ENCODE measurements around the gene MRPL36.

DNA sequence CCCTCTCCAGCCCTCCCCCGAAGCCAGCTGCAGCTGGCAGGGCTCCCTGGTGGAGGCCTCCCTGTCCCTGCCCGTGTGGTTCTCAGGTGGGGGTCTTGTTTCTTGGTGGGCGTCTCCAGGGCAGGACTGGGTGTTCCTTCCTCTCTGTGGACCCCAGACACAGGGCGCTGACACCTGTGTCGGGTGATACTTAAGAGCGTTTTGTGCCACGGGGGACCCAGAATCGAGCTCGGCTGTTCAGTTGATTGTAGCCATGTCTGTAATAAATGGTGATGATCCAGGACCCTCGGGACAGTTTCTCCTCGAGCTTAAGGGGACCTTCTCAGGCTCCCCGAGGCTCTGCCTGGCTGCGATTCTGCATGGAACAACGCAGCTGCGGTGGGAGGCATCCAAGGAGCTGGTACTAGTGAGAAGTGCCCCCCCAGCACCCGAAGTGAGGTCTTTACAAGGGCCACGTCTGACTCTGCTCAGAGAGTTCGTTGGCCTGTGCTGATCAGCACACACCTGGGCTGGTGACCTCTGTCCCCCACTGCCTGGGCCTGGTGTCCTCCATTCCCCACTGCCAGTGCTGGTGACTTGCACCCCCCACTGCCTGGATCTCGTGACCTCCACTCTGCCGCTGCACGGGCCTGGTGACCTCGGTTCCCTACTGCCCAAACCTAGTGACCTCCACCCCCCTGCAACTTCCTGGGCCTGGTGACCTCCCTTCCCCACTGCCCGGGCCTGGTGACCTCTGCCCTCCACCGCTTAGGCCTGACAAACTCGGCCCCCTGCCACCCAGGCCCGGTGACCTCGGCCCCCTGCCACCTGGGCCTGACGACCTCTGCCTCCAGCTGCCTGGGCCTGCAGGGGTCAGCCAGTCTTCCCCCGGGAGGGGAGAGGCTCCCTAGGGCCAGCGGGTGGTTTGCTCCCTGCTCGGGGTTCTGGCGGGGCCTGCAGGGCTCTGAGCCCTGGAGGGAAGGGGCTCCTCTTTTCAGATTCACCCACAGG, 37.5 kb upstream of the MRPL36 start:
- TF ChIP-seq, protein P1, sequence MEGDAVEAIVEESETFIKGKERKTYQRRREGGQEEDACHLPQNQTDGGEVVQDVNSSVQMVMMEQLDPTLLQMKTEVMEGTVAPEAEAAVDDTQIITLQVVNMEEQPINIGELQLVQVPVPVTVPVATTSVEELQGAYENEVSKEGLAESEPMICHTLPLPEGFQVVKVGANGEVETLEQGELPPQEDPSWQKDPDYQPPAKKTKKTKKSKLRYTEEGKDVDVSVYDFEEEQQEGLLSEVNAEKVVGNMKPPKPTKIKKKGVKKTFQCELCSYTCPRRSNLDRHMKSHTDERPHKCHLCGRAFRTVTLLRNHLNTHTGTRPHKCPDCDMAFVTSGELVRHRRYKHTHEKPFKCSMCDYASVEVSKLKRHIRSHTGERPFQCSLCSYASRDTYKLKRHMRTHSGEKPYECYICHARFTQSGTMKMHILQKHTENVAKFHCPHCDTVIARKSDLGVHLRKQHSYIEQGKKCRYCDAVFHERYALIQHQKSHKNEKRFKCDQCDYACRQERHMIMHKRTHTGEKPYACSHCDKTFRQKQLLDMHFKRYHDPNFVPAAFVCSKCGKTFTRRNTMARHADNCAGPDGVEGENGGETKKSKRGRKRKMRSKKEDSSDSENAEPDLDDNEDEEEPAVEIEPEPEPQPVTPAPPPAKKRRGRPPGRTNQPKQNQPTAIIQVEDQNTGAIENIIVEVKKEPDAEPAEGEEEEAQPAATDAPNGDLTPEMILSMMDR (IDR thresholded peaks at IDR 0.05): no peak
- TF ChIP-seq ATF3 (CRISPR knock-in tag; conservative IDR thresholded peaks at IDR 0.05) (no peak), CREB1 (CRISPR knock-in tag; IDR thresholded peaks at IDR 0.05) (no peak), ZNF232 (CRISPR knock-in tag; IDR thresholded peaks at IDR 0.05) (no peak), ELF4 (CRISPR knock-in tag; IDR thresholded peaks at IDR 0.05; ENCODE audit: low read depth) (no peak), ZNF138 (CRISPR knock-in tag; conservative IDR thresholded peaks at IDR 0.05) (no peak), NR1H2 (CRISPR knock-in tag; IDR thresholded peaks at IDR 0.05) (no peak), SP1 (CRISPR knock-in tag; conservative IDR thresholded peaks at IDR 0.05) (no peak), ZNF416 (CRISPR knock-in tag; IDR thresholded peaks at IDR 0.05) (no peak), IRF2 (CRISPR knock-in tag; IDR thresholded peaks at IDR 0.05; ENCODE audit: borderline replicate concordance, low read depth) (no peak), SMAD3 (CRISPR knock-in tag; IDR thresholded peaks at IDR 0.05; ENCODE audit: borderline replicate concordance) (no peak)
- TF ChIP-seq, protein P2, sequence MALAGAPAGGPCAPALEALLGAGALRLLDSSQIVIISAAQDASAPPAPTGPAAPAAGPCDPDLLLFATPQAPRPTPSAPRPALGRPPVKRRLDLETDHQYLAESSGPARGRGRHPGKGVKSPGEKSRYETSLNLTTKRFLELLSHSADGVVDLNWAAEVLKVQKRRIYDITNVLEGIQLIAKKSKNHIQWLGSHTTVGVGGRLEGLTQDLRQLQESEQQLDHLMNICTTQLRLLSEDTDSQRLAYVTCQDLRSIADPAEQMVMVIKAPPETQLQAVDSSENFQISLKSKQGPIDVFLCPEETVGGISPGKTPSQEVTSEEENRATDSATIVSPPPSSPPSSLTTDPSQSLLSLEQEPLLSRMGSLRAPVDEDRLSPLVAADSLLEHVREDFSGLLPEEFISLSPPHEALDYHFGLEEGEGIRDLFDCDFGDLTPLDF (CRISPR knock-in tag; IDR thresholded peaks at IDR 0.05): no peak
- TF ChIP-seq, protein P3, sequence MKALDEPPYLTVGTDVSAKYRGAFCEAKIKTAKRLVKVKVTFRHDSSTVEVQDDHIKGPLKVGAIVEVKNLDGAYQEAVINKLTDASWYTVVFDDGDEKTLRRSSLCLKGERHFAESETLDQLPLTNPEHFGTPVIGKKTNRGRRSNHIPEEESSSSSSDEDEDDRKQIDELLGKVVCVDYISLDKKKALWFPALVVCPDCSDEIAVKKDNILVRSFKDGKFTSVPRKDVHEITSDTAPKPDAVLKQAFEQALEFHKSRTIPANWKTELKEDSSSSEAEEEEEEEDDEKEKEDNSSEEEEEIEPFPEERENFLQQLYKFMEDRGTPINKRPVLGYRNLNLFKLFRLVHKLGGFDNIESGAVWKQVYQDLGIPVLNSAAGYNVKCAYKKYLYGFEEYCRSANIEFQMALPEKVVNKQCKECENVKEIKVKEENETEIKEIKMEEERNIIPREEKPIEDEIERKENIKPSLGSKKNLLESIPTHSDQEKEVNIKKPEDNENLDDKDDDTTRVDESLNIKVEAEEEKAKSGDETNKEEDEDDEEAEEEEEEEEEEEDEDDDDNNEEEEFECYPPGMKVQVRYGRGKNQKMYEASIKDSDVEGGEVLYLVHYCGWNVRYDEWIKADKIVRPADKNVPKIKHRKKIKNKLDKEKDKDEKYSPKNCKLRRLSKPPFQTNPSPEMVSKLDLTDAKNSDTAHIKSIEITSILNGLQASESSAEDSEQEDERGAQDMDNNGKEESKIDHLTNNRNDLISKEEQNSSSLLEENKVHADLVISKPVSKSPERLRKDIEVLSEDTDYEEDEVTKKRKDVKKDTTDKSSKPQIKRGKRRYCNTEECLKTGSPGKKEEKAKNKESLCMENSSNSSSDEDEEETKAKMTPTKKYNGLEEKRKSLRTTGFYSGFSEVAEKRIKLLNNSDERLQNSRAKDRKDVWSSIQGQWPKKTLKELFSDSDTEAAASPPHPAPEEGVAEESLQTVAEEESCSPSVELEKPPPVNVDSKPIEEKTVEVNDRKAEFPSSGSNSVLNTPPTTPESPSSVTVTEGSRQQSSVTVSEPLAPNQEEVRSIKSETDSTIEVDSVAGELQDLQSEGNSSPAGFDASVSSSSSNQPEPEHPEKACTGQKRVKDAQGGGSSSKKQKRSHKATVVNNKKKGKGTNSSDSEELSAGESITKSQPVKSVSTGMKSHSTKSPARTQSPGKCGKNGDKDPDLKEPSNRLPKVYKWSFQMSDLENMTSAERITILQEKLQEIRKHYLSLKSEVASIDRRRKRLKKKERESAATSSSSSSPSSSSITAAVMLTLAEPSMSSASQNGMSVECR (CRISPR knock-in tag; IDR thresholded peaks at IDR 0.05; ENCODE audit: borderline replicate concordance): no peak
